Measurements from ENCODE around the gene HSCB.
A peak's percentile ranks its signal among the peaks of the same experiment; 100 is the strongest.

Gene HSCB

DNA sequence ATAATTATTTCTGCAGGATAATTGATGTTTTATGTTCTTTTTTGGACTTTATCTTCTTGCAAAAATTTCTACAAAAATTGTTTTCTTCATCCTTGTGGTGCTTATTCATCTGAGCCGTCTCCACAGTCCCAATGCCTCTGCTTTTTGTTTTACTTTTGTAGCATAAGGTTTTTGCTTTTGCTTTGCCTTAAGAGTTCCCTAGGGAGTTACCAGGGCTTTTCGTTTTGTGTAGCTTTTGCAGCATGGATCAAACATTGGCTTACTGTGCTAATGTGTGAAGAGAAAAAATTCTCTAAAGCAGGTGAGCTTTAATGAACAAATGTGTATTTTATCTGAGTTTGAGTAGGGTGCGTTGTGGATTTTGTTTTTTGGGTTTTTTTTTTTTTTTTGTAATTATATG lies 46.8 kb downstream of the HSCB start:
- no peaks in the 10 kb centered on the region for H3K36me3 ChIP-seq (ENCODE audit: insufficient read depth)

DNA sequence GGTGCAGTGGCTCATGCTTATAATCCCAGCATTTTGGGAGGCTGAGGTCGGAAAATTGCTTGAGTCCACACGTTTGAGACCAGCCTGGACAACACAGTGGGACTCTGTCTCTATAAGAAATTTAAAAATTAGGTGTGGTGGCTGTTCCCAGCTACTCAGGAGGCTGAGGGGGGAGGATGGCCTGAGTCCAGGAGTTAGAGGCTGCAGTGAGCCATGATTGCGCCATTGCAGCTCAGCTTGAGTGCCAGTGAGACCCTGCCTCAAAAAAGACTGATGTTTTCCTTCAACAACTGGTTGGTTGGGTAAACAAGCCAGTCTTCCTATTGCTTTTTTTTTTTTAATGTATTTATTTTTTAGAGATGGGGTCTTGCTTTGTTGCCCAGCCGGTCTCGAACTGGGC lies 49.3 kb downstream of the HSCB start:
- peak overlapping the region; percentile 46 for H3K4me2 ChIP-seq

More for the DNA sequence above, 46.8 kb downstream of the HSCB start:
- Histone ChIP-seq H3K4me3 (IDR thresholded peaks at IDR 0.05; ENCODE audit: insufficient read depth, low read depth, low read length) (no peak overlapping the region), H3K9ac (no peak overlapping the region), H2AFZ (ENCODE audit: low read depth) (no peak overlapping the region), H3K27me3 (ENCODE audit: insufficient read depth, low read depth) (no peaks in the 10 kb centered on the region), H4K20me1 (ENCODE audit: insufficient read depth) (peaks cover 3% of the 10 kb centered on the region; the same call in 1 of the 2 replicates), H3K4me1 (ENCODE audit: low read depth, poor library complexity, severe bottlenecking) (peaks cover 50% of the 10 kb centered on the region), H3K79me2 (ENCODE audit: insufficient read depth, low read depth) (no peaks in the 10 kb centered on the region; the same call in 1 of the 2 replicates), H3K4me2 (no peak overlapping the region), H3K27ac (no peak overlapping the region)
- TF ChIP-seq, protein P1, sequence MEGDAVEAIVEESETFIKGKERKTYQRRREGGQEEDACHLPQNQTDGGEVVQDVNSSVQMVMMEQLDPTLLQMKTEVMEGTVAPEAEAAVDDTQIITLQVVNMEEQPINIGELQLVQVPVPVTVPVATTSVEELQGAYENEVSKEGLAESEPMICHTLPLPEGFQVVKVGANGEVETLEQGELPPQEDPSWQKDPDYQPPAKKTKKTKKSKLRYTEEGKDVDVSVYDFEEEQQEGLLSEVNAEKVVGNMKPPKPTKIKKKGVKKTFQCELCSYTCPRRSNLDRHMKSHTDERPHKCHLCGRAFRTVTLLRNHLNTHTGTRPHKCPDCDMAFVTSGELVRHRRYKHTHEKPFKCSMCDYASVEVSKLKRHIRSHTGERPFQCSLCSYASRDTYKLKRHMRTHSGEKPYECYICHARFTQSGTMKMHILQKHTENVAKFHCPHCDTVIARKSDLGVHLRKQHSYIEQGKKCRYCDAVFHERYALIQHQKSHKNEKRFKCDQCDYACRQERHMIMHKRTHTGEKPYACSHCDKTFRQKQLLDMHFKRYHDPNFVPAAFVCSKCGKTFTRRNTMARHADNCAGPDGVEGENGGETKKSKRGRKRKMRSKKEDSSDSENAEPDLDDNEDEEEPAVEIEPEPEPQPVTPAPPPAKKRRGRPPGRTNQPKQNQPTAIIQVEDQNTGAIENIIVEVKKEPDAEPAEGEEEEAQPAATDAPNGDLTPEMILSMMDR (conservative IDR thresholded peaks at IDR 0.05; ENCODE audit: low read depth, low read length): no peak

DNA sequence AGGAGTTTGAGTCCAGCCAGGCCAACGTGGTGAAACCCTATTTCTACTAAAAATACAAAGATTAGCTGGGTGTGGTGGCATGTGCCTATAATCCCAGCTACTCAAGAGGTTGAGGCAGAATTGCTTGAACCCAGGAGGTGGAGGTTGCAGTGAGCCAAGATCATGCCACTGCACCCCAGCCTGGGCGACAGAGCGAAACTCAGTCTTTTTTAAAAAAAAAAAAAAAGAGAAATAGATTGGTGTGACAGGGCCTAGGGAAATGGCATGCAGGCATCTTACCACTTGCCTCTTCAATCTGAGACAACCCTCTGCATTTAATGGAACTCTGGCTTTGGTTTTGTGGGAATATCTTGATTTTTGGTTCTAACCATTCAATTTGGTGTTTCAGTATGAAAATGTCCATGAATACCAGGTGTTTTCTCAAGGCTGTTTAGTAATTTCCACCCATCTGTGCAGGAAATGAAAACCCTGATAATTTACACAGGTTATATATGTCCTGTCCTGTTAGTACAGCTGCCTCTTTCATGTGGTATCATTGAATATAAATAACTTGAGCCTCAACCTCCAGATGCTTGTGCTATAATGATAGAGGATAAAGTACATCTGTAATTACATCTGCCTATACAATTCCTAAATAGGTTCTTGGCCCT lies 50.1 kb downstream of the HSCB start:
- H2AFZ ChIP-seq (ENCODE audit: low read depth): no peak overlapping the region
- H4K20me1 ChIP-seq (ENCODE audit: insufficient read depth): peaks cover 23% of the 10 kb centered on the region
- H3K36me3 ChIP-seq (ENCODE audit: insufficient read depth): peaks cover 16% of the 10 kb centered on the region
- H3K4me1 ChIP-seq (ENCODE audit: low read depth, poor library complexity, severe bottlenecking): peaks cover 84% of the 10 kb centered on the region
- no peaks in the 10 kb centered on the region for H3K27me3 ChIP-seq (ENCODE audit: insufficient read depth, low read depth)
- H3K4me2 ChIP-seq: peak overlapping the region; percentile 66
- H3K4me3 ChIP-seq (IDR thresholded peaks at IDR 0.05; ENCODE audit: insufficient read depth, low read depth, low read length): no peak overlapping the region
- peaks cover 33% of the 10 kb centered on the region for H3K79me2 ChIP-seq (ENCODE audit: insufficient read depth, low read depth)
- H3K27ac ChIP-seq: peak overlapping the region; percentile 91
- peak overlapping the region; percentile 50; the same call in 1 of the 2 replicates for H3K9ac ChIP-seq
- TF ChIP-seq, protein P1 (conservative IDR thresholded peaks at IDR 0.05; ENCODE audit: low read depth, low read length): no peak

More for the DNA sequence above, 49.3 kb downstream of the HSCB start:
- Histone ChIP-seq H2AFZ (ENCODE audit: low read depth) (no peak overlapping the region), H3K9ac (peak overlapping the region; percentile 50; the same call in 1 of the 2 replicates), H3K27ac (peak overlapping the region; percentile 91), H3K36me3 (ENCODE audit: insufficient read depth) (peaks cover 7% of the 10 kb centered on the region; the same call in 1 of the 2 replicates), H3K79me2 (ENCODE audit: insufficient read depth, low read depth) (peaks cover 24% of the 10 kb centered on the region), H3K4me1 (ENCODE audit: low read depth, poor library complexity, severe bottlenecking) (peaks cover 75% of the 10 kb centered on the region), H4K20me1 (ENCODE audit: insufficient read depth) (peaks cover 19% of the 10 kb centered on the region), H3K27me3 (ENCODE audit: insufficient read depth, low read depth) (no peaks in the 10 kb centered on the region), H3K4me3 (IDR thresholded peaks at IDR 0.05; ENCODE audit: insufficient read depth, low read depth, low read length) (no peak overlapping the region)
- TF ChIP-seq, protein P1 (conservative IDR thresholded peaks at IDR 0.05; ENCODE audit: low read depth, low read length): no peak

DNA sequence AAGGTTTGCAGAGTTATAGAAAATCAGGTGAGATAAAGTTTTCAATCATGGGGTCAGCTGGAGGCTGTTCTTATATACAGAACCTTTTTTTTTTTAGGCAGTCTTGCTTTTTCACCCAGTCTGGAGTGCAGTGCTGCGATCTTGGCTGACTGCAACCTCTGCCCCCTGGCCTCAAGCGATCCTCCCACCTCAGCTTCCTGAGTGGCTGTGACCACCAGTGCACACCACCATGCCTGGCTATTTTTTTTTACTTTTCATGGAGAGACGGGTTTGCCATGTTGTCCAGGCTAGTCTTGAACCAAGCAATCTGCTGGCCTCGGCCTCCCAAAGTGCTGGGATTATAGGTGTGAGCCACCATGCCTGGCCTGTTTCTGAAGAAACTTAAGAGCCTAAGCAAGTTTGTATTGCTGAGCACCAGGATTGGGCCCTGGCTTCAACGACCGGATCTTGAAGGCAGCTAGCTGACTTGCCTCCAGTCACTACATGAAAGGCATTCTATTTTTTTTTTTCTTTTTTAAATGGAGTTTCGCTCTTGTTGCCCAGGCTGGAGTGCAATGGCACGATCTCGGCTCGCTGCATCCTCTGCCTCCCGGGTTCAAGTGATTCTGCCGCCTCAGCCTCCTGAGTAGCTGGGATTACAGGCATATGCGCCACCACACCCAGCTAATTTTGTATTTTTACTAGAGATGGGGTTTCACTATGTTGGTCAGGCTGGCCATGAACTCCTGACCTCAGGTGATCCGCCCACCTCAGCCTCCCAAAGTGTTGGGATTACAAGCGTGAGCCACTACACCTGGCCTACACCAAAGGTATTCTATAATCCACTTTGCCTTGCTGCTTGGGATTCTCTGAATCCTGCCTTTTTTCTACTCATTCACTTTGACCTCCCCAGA lies 50.9 kb downstream of the HSCB start:
- H3K9ac ChIP-seq: peak overlapping the region; percentile 50; the same call in 1 of the 2 replicates
- peaks cover 40% of the 10 kb centered on the region for H3K79me2 ChIP-seq (ENCODE audit: insufficient read depth, low read depth)
- H3K27me3 ChIP-seq (ENCODE audit: insufficient read depth, low read depth): no peaks in the 10 kb centered on the region
- H3K4me3 ChIP-seq (IDR thresholded peaks at IDR 0.05; ENCODE audit: insufficient read depth, low read depth, low read length): no peak overlapping the region
- TF ChIP-seq, protein P1 (conservative IDR thresholded peaks at IDR 0.05; ENCODE audit: low read depth, low read length): no peak
- H3K4me1 ChIP-seq (ENCODE audit: low read depth, poor library complexity, severe bottlenecking): peaks cover 88% of the 10 kb centered on the region
- peak overlapping the region; percentile 91 for H3K27ac ChIP-seq
- peak overlapping the region; percentile 66 for H3K4me2 ChIP-seq
- peaks cover 21% of the 10 kb centered on the region for H3K36me3 ChIP-seq (ENCODE audit: insufficient read depth)
- peaks cover 26% of the 10 kb centered on the region for H4K20me1 ChIP-seq (ENCODE audit: insufficient read depth)
- H2AFZ ChIP-seq (ENCODE audit: low read depth): no peak overlapping the region
